Measurements from ENCODE around the gene C3orf18. TPM values are rescaled to one million over a fixed set of nuclear protein-coding genes. Genes with fewer than 3 reads are reported as not detected.

Gene C3orf18
- total and polyA plus RNA-seq, 9 of the 15 experiments (the other 6 are each of a cell fraction or from before 2014, with no cell fraction given) = 0.01 to 2.3 (median 0.94) TPM

DNA sequence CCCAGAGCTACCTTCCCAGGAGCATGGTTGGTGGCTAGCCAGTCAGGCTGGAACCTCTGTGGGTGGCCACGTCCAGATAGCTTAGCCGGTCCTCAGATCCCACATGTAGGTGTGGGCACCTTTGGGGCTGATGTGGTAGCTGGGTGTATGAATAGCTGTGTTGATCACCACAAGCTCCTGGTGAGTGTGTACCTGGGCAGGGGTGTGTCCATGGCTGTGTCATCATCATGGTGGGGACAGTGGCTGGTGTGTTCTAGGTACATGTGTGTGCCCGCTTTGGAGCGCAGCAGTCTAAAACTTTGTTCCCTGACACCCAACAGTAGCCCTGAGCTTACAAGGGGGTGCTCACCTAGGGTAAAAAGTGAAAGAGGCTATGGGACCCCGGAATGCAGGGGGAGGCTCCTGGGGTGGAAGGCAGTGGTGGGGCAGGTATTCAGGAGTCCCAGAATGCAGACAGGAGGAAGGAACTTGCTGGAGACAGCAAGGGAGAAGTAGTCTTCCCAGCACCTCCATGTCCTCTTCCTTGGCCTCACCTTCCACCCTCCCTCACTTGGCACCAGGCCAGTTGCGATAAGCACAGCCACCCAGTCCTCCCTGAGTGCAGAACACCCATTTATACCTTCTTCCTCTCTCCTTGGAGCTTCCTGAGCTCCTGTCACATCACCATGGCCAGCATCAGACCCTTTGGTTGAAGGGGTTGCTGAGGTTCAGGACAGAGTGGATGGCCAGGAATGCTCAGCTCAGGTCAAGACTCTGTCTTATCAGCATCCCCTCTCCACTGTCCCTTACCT lies 42.8 kb upstream of the C3orf18 start (continued):
- TF ChIP-seq HNRNPK (IDR thresholded peaks at IDR 0.05; ENCODE audit: low read depth, low read length, poor library complexity, severe bottlenecking) (no peak), ZNF212 (CRISPR knock-in tag; IDR thresholded peaks at IDR 0.05) (no peak), BCOR (IDR thresholded peaks at IDR 0.05) (no peak), RBFOX2 (IDR thresholded peaks at IDR 0.05; ENCODE audit: low read depth, low read length) (0 out of 2 replicates have a peak, but pooled peaks have one; percentile 37), ARHGAP35 (IDR thresholded peaks at IDR 0.05; ENCODE audit: partially characterized antibody) (no peak), ELF2 (CRISPR knock-in tag; IDR thresholded peaks at IDR 0.05) (no peak), DMBX1 (CRISPR knock-in tag; IDR thresholded peaks at IDR 0.05; ENCODE audit: borderline replicate concordance) (no peak), FOXK2 (conservative IDR thresholded peaks at IDR 0.05 in 1 of 2, IDR thresholded peaks at IDR 0.05 in 1 of 2; ENCODE audit: low read depth in 2 of 2) (no peak), ZNF75A (CRISPR knock-in tag; IDR thresholded peaks at IDR 0.05) (no peak), BACH1 (tag; IDR thresholded peaks at IDR 0.05) (no peak), ZNF668 (CRISPR knock-in tag; IDR thresholded peaks at IDR 0.05) (no peak), FOS (IDR thresholded peaks at IDR 0.05; ENCODE audit: extremely low read depth, insufficient read length) (no peak), MEF2A (IDR thresholded peaks at IDR 0.05; ENCODE audit: control insufficient read depth, low read depth, low read length) (no peak), TCF7 (IDR thresholded peaks at IDR 0.05; ENCODE audit: borderline replicate concordance) (no peak), IRF1 (CRISPR knock-in tag; IDR thresholded peaks at IDR 0.05; ENCODE audit: borderline replicate concordance) (no peak), ZNF282 (CRISPR knock-in tag; IDR thresholded peaks at IDR 0.05) (no peak), TCF15 (CRISPR knock-in tag; IDR thresholded peaks at IDR 0.05) (no peak)
- TF ChIP-seq, protein P1, sequence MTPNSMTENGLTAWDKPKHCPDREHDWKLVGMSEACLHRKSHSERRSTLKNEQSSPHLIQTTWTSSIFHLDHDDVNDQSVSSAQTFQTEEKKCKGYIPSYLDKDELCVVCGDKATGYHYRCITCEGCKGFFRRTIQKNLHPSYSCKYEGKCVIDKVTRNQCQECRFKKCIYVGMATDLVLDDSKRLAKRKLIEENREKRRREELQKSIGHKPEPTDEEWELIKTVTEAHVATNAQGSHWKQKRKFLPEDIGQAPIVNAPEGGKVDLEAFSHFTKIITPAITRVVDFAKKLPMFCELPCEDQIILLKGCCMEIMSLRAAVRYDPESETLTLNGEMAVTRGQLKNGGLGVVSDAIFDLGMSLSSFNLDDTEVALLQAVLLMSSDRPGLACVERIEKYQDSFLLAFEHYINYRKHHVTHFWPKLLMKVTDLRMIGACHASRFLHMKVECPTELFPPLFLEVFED (CRISPR knock-in tag; conservative IDR thresholded peaks at IDR 0.05) = no peak
- TF ChIP-seq, protein P2, sequence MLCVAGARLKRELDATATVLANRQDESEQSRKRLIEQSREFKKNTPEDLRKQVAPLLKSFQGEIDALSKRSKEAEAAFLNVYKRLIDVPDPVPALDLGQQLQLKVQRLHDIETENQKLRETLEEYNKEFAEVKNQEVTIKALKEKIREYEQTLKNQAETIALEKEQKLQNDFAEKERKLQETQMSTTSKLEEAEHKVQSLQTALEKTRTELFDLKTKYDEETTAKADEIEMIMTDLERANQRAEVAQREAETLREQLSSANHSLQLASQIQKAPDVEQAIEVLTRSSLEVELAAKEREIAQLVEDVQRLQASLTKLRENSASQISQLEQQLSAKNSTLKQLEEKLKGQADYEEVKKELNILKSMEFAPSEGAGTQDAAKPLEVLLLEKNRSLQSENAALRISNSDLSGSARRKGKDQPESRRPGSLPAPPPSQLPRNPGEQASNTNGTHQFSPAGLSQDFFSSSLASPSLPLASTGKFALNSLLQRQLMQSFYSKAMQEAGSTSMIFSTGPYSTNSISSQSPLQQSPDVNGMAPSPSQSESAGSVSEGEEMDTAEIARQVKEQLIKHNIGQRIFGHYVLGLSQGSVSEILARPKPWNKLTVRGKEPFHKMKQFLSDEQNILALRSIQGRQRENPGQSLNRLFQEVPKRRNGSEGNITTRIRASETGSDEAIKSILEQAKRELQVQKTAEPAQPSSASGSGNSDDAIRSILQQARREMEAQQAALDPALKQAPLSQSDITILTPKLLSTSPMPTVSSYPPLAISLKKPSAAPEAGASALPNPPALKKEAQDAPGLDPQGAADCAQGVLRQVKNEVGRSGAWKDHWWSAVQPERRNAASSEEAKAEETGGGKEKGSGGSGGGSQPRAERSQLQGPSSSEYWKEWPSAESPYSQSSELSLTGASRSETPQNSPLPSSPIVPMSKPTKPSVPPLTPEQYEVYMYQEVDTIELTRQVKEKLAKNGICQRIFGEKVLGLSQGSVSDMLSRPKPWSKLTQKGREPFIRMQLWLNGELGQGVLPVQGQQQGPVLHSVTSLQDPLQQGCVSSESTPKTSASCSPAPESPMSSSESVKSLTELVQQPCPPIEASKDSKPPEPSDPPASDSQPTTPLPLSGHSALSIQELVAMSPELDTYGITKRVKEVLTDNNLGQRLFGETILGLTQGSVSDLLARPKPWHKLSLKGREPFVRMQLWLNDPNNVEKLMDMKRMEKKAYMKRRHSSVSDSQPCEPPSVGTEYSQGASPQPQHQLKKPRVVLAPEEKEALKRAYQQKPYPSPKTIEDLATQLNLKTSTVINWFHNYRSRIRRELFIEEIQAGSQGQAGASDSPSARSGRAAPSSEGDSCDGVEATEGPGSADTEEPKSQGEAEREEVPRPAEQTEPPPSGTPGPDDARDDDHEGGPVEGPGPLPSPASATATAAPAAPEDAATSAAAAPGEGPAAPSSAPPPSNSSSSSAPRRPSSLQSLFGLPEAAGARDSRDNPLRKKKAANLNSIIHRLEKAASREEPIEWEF (CRISPR knock-in tag; IDR thresholded peaks at IDR 0.05) = no peak
